AG09319 (cell line): ENCODE data around the gene UGGT2.

ENCODE experiments used
- DNase-seq: peaks from one replicate; pipeline ENCODE4 v3.0.0-alpha.2; 2010; ENCODE audit warnings: low read depth; ENCODE audit errors: extremely low read depth
- CTCF ChIP-seq: IDR thresholded peaks from 2 replicates; pipeline ENCODE4 v1.5.1; 2011; ENCODE audit warnings: low read depth, mild to moderate bottlenecking, inconsistent platforms, low read length, moderate library complexity

Gene UGGT2

GRCh38 chr13:96025283-96025682 is 27.9 kb downstream of the UGGT2 start:
- DNase-seq: no peak
- no peak for TF ChIP-seq CTCF

GRCh38 chr13:96020931-96021330 is 32.3 kb downstream of the UGGT2 start:
- DNase-seq: no peak

GRCh38 chr13:96020155-96020575 is 33.0 kb downstream of the UGGT2 start:
- peak; percentile 20 for DNase-seq
- TF ChIP-seq CTCF: peak; percentile 50

More at GRCh38 chr13:96020931-96021330, 32.3 kb downstream of the UGGT2 start:
- no peak for TF ChIP-seq CTCF

GRCh38 chr13:96018135-96018534 is 35.1 kb downstream of the UGGT2 start:
- no peak for TF ChIP-seq CTCF
- DNase-seq: no peak

GRCh38 chr13:96011291-96011872 is 41.8 kb downstream of the UGGT2 start:
- DNase-seq: peak; percentile 12
- no peak for TF ChIP-seq CTCF

- DNase-seq: no peak
- no peak; the same call in 1 of the 2 replicates for TF ChIP-seq CTCF
Measured at GRCh38 chr13:96003304-96003703, 49.9 kb downstream of the UGGT2 start.

- no peak for TF ChIP-seq CTCF
- DNase-seq: no peak
Measured at GRCh38 chr13:96002322-96003131, 50.7 kb downstream of the UGGT2 start.
